GM21619 (cell line): Measurements from ENCODE around the gene GLIPR1L1.
"Not testable (repeated sequence)": the region's sequence is repeated elsewhere in the genome, so short reads cannot be mapped to it uniquely, and the experiment has no call there.

Experiments
- ATAC-seq: cut with Tn5 transposase; IDR thresholded peaks from one replicate; pipeline ENCODE4 v1.9.1; 2021; ENCODE audit not compliant: unreplicated experiment

The GLIPR1L1 gene, protein sequence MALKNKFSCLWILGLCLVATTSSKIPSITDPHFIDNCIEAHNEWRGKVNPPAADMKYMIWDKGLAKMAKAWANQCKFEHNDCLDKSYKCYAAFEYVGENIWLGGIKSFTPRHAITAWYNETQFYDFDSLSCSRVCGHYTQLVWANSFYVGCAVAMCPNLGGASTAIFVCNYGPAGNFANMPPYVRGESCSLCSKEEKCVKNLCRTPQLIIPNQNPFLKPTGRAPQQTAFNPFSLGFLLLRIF

DNA sequence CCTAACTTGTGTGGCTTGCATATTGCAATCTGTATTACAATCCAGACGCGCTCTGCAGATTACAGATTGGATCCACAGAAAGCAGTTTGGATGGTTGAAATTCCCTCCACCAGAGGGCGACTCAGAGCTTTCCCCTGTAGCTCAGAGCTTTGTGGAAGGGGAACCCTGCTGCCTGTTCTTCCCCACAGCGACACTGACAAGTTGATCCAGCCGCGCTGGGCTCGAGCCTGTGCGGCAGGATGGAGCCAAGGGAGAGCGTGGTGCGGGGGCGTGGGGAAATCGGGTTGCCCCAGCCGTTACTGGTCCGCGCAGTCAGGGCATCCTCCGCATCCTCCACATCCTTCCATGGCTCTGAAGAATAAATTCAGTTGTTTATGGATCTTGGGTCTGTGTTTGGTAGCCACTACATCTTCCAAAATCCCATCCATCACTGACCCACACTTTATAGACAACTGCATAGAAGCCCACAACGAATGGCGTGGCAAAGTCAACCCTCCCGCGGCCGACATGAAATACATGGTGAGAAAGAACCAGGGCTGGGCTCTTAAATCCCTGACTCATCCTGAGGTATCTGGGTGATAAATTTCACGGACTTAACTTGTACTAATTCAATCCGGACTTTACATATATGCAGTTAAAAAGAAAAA lies at the start of gene GLIPR1L1:
Gene GLIPR1L1 (plus strand): TSS at position 287 of the 647 bp plus-strand sequence. CDS start 59 bp downstream, at position 346.
- ATAC-seq, result peak; percentile 58

DNA sequence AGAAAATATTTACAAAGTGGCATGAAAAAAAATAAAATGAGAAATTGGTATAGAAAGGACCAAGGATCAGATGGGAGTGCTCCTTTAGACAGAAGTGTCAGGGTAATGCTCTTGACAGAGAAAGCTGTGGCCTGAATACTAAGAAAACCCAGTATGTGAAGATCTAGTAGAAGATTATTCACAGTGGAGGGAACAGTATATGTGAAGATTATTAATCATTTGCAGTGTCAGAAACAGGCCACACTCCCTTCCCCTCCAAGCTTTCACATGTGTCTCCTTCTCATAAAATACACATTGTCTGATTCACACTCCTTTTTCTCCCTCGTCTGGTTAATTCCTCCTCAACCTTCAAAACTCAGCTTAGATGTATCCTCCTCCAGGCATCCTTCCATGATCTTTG lies 45.6 kb upstream of the GLIPR1L1 start:
- ATAC-seq, result no peak

DNA sequence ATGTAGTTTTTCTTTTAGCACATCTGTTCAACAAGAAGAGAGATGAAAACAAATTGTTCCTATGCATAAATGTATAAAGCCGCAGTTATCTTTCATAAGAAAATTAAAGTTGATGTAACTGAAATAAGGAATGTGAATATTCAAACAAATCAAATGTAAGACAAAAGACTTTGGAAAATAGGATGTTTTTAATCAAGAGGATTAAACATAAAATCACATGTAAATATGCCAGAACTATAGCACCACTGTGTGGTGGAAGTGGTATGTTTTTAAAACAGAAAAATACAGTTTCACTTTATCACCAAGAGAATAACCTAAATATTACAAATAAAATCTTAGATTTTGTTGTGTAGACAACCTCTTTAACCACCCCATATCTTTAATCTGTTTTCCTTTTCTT lies 44.7 kb upstream of the GLIPR1L1 start:
- ATAC-seq, result no peak

DNA sequence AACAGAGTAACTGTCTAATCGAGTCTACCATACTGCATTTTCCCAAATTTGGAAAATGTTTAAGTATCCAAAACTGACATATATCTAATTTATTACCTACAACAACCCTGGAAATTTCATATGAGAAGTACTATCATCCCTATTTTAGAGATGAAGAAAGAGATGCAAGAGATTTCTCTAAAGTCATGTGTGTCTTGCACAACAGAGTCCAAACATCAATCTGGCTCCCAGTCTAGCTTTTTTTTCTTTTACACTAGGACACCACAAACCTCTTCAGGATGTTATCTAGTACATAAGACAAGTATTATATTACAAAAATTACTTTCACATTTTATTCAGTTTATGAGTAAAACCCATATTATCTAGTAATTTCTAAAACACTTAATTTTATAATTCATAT lies 43.5 kb upstream of the GLIPR1L1 start:
- no peak for ATAC-seq

DNA sequence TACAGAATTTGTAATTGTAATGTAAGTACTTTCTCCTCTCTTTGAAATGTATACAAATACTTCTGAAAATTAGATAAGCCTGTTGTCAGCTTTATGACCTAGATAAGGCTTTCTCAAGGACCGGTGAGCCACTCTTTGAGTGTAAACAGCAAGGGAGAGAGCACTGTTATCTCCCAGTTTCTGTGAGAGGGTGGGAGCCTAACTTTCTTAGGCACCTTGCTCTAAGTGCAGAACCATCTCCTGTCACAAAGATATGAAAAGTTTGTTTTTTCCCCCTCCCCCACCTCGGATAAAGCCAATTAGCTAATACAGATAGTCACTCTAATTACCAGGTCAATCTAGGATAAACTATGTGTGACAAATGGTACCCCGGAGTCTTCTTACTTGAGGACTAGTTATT lies 40.1 kb upstream of the GLIPR1L1 start:
- ATAC-seq, result no peak

DNA sequence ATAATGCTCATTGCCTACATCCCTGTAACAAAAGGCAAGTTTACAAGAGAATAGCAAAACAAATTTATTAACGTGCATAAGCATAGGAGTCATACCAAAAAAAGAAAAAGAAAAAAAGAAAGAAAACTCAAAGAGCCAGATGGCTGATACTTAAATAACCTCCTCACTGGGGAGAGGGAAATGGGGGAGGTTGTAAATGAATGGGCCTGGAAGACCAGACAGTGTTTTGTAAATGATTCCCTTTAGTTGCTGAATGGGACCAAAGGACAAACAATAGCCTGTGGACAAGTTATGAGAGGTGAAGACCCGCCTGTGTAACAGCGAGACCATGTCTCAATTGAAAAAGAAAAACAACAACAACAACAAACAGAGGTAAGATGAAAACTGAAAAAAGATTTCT lies 39.7 kb upstream of the GLIPR1L1 start:
- no peak for ATAC-seq

DNA sequence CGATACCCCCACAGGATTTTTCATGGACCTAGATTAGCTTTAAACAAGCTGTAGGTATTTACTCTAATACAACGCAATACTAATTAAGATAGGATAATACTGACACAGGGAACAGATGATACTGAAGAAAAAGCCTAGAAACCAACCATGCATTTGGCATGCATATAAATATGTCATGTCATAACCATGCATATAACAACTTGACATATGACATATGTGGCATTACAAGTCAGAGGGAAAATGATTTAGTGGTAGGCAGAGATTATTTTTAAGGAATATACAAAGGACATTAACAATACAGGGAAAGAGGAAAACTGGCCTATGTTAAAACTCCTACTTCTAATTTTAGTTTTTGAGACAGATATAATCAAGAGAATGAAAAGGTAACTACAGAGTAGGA lies 32.2 kb upstream of the GLIPR1L1 start:
- ATAC-seq, result no peak

DNA sequence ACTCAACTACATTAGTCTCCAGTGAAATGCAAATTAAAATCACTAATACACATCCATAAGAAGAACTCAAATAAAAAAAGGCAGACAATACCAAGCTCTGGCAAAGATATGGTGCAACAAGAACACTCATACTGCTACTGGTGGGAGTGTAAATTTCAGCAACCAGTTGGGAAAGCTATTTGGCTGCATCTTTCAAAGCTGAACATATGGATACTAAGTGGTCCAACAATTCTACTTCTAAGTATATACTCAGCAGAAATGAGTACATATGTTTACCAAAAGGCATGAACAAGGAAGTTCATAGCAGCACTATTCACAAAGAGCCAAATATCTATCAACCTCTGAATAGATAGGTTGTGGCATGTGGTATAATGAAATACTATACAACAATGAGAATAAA lies 31.7 kb upstream of the GLIPR1L1 start:
- ATAC-seq, result no peak

DNA sequence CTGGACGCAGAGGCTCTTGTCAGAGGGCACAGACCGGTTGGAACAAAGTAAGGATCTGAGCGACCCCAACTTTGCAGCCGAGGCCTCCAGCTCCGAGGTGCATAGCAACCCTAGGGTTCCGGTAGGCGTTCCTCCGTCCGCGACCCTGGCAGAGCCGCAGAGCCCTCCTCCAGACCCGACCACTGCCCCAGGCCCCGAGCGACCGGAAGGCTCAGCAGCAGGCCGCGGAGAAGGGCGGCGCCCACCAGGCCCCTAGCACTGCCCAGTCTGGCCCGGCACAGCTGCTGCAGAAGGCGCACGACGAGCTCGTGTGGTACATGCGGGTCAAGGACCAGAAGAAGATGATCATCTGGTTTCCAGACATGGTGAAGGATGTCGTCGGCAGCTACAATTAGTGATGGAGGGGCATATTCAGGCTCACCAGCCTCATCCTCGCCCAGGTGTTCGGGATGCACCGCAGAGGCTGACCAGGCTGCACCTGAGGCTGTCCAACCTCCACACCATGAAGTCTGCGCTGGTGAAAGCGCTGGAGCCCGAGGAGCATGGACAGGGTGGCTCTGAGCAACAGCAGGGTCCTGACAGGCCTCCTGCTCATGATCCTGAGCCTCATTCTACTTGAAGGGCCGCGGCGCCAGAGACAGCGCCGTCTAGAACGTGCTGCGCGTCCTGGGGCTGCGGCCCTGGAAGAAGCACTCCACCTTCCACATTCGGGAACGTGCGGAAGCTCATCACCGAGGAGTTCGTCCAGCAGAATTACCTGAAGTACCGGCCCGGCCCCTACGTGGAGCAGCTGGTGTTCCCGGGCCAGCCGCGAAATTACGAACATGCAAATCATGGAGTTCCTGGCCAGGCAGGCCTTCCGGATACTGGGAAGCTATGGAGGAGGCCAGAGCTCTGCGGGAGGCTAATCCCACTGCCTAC lies 28.8 kb upstream of the GLIPR1L1 start:
- ATAC-seq, result no peak

DNA sequence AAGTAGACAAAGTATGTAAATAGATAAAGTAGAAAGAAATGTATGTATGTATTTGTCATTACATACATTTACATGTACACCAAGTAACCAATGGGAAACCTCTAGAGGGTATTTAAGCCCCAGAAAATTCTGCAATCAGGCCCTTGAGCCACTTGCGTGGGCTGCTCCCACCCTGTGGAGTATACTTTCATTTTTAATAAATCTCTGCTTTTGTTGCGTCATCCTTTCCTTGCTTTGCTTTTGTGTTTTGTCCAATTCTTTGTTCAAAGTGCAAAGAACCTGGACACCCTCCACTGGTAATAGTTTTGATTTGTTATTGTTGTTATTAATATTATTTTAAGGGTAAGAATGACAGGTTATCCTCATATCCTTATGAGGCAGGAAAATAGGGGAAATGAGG lies 26.2 kb upstream of the GLIPR1L1 start:
- ATAC-seq, result no peak

DNA sequence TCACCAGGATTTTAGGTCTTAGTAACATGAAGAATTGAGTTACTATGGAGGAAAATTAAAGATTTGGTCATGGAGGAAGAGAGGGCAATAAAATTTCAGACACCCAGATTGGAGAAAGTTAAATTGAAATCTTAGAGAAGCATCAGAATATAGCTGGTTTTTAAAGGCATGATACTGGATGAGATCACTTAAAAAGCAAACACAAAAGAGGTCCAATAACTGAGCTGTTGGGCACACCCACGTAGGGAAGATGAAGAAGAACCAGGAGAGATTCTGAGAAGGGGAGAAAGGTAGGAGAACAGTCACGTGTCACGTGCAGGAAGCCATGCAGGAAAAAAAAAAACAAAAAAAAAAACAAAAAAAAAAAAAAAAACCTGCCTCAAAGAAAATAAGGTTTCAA lies 23.1 kb upstream of the GLIPR1L1 start:
- ATAC-seq, result no peak

DNA sequence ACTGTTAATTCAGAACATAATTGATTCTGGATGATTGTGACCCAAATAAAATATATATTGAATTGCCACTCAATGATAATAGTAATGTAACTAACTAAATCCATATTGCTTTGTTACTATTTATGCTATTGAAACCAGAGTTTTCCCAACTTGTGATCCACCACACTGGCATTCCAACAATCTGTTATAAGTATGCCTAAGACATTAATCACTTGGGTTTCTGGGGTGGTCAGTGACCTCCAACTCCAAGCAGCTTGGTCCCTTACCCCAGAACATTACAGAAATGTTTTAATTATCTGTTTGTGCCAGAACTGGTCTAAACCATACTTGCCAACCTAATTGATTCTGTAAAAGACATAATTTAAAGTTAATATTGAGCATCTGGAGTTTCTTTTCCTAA lies 19.0 kb upstream of the GLIPR1L1 start:
- ATAC-seq, result no peak

DNA sequence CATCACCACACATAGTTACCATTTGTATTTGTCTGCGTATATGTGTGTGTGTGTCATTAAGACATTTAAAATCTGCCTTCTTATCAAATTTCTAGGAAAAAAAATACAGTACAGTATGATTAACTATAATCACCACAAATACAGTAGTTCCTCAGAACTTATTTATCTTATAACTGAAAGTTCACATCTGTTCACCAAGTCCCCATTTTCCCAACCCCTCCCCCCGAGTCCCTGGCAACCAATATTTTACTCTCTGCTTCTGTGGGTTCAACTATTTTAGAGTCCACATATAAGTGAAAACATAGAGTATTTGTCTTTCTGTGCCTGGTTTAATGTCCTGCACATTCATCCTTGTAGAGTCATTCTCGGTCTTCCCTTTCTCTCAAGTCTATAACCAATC lies 16.7 kb upstream of the GLIPR1L1 start:
- no peak for ATAC-seq

DNA sequence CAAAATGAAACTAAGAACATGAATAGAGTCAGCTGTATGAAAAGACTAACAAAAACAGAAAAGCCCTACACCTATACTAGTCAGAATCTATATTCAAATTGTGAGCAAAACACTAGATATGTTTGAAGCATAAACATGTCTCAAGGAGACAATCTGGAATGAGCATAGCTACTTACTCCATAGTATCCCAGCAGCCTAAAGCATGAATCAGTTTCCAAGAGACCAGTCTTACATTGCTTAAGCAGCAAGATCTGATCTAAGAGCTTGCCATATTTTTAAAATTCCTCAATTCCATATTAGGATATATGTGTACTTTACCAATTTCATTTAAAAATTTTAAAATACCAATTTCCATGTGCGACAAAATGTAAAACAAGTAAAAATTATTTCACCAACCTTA lies 12.0 kb upstream of the GLIPR1L1 start:
- no peak for ATAC-seq

DNA sequence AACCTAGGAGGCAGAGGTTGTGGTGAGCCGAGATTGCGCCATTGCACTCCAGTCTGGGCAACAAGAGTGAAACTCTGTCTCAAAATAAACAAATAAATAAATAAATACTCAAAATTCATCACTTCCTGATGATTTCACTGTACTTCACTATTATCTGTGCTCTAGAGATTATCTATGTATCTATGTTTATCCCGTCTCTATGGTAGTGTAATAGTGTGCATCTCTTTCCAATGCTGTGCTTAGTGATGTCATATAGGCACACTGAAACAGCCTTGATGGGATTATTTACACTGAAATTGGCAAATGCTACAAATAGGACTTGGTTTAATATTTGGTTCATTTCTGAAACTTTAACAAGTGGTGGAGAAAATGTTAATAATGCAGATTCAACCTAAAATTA lies 10.8 kb upstream of the GLIPR1L1 start:
- no peak for ATAC-seq

DNA sequence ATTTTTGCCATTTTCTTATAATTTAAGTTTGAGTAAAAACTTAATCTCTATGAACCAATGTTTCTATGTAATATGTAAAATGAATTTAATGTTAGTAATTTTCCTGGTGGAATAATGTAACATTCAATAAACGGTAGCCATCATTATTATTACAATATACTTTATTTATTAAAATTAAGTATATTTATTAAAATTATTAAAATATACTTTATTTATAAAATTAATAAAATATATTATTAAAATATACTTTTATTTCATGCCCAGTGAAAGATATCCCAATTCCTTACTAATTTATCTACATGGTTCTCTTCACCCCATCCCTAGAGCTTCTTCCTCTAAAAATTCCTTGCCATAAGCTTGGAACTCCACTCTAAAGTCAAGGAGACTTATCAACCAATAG lies 6.8 kb upstream of the GLIPR1L1 start:
- no peak for ATAC-seq

DNA sequence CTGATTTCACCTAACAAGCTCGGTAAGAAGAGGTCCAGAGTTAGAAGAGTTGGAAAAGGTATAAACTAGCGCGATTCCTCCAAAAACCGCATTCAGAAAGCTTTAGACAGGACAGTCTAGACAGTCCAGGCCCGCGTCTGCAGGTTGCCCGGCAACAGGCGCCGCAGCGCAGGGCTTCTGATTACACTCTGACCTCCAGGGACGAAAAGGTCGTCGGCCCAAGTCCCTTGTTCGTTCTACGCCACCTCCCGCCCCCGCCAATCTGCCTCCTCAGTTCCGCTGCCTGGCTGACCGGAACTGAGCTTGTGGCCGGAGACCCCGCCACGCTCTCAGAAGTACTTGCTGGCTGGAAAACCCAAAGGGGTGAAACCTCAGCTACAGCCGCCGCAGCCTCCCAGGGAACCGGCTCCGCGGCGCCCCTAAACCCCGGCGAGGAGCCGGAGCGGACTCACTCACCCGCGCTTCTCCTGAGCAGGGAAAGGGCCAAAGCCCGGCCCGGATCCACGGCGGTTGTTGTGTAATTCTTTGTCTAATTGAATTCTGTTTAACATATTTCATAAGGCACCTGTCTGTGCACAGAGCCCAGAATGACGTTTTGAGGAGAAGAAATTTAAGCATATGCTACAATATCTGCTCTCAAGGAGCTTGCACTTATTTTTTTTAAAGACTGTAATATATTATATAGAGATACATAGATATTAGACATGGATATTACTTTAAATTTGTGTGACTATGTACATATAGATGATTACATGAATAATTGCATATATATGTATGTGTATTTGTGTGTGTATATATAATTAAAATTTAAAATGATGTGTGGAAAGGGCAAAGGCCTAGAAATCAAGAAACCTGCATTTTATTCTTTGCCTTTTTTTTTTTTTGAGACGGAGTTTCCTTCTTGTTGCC lies 4.3 kb upstream of the GLIPR1L1 start, which contains the start of gene CAPS2:
Gene CAPS2 (minus strand): TSS at position 407 of the 909 bp plus-strand sequence. CDS start 3,826 bp downstream, outside the sequence.
- peak; percentile 82 for ATAC-seq

DNA sequence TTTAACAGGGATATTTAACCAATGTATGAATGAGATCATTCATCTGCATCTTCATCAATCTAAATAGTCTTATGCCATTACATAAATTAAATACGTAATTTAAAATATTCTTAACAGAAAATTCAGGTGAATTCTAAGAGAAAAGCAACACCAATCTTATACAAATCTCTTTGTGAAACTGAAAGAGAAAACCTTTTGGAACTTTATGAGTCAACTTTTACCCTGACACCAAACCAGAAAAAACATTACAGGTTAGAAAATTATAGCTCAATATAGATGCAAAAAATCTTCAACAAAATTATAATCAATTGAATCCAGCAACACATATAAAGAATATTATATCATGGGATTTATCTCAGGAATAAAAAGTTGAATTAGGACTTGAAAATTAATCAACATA lies 3.4 kb downstream of the GLIPR1L1 start:
- peak; percentile 52 for ATAC-seq

DNA sequence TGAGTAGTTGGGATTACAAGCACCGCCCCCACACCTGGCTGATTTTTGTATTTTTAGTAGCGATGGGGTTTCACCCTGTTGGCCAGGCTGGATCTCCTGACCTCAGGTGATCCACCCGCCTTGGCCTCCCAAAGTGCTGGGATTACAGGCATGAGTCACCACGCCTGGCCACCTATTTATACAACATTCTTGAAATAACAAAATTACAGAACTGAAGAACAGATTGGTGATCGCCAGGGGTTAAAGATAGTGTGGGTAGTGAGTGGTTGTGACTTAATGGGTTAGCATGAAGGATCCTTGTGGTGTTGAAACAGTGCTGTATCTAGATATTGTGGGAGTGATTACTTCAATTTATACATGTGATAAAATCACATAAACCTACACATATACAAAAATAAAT lies 7.4 kb downstream of the GLIPR1L1 start:
- no peak for ATAC-seq

DNA sequence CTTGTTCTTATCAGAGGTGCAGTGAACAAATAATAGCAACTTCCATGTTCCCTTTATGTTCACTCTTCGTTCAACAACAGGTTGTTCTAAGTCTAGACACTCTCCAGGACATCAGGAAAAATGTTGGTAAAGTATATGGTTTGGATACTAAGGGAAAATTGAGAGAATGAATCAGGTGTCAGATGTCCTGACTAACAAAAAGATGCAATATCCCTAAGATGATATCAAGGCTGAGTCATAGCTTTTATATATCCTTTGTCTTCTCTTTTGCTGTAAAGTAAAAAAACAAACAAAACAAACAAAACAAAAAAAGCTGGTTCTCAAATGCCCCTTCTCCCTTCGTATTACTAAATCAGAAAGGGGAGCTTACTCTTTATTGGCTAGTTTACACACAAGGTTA lies 11.1 kb downstream of the GLIPR1L1 start:
- ATAC-seq, result no peak

DNA sequence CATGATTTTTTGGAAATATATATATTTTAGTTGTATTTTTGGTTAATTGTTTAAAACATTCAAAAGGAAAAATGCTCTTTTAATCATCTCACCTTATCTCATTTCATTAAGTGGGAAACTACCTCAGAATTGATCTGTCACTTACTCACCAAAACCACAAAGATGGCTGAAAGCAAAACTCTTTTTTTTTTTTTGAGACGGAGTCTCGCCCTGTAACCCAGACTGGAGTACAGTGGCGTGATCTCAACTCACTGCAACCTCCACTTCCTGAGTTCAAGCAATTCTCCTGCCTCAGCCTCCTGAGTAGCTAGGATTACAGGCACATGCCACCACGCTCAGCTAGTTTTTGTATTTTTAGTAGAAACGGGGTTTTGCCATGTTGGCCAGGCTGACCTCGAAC lies 11.7 kb downstream of the GLIPR1L1 start:
- not testable (repeated sequence) for ATAC-seq
